DMS 273 (cell line): ENCODE data around the gene FGD5.

ENCODE experiments used
- DNase-seq: peaks from one replicate; lab custom pipeline; 2025; ENCODE audit not compliant: unreplicated experiment; lab: John Stamatoyannopoulos, UW

Gene FGD5

DNA sequence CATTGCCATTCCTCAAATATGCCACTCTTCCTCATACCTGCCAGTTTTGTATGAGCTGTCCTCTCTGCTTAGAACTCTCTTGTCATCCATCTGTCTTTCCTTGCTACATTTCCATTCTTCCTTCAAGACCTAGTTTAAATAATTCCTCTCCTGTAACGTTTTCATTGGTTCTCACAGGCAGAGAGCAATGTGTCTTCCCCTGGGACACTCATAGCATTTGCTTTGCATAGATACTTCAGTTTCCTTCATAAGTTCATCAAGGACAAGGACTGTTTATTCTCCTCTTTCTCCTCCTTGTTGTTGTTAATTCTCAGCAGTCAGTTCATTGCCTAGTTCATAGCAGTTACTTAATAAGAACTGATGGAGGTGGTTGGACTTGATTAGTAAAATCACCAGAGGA lies 139.2 kb downstream of the FGD5 start:
- DNase-seq: peak; percentile 2

DNA sequence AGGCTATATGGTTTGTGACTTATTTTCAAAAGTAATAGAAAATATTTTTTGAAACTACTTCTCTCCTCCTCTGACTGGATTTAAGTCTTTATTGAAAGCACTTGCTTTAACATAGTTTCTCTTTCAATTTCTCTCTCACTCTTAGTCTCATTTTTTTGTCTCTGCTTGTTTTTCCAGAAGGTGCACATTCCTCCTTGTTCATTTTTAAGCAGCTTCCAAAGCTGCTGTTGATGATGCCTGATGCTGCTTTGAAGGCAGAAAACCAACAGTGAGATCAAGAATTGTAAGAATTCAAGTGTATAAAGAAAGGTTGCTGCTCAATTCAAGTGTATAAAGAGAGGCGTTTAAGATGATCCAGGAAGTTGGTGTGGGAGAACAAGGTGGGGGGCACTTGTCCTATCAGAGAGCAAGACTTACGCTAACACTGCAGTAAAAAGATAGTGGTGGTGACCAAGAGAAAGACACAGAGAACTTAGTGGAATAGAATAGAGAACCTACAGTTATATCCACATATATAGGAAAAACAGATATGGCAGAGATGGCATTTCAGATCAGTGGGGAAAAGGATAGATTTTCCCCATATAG lies 140.7 kb downstream of the FGD5 start:
- DNase-seq: no peak

DNA sequence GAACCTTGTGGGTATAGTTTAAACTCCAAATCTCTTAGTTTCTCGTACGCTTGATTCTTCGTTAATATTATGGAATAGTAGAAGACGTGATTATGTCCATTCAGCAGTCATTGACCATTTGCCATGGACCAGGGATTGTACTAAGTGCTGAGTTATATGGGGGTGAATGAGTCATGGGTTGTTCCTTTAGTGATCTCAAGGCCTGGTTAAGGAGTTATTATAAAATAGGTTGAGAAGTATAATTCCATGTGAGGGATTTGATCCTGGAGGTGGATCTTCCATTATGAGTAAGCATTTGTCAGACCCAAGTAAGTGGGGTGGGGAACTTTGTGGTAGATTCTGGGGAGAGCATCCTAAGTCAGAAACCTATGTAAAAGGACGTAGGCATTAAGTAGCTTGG lies 144.0 kb downstream of the FGD5 start:
- DNase-seq: no peak

DNA sequence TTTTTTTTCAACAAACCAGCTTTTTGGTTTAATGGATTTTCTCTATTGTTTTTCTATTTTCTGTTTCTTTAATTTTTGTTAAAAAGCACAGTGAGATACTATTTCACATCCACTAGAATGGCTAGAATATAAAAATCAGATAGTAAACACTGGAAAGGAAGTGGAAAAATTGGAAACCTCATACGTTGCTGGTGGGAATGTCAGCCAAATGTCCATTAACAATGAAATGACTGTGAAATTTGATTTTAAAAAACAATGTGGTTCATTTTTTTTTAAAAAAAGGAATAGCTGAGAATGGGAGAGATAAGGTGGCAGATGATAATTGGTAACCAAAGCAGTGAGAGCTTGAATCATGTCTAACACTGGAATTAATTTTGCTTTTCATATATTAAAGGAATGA lies 148.5 kb downstream of the FGD5 start:
- no peak for DNase-seq

DNA sequence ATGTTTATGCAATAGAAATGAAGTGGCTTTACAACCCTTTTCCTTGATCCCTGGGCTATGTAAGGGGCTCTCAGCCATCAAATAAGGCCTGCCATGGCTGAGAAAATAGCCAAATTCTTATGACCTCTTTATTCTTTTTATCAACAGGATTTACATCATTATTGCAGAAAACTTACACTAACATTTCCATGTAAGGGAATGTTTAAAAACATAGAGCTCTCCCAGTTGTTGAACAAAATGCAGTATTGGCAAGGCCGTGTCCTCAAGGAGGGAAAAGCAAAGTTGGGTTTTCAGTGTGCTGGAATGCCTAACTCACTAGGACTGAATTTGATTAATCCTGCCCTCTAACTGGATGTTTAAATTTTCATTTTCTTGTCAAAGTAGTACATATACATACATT lies 150.9 kb downstream of the FGD5 start:
- DNase-seq: no peak

DNA sequence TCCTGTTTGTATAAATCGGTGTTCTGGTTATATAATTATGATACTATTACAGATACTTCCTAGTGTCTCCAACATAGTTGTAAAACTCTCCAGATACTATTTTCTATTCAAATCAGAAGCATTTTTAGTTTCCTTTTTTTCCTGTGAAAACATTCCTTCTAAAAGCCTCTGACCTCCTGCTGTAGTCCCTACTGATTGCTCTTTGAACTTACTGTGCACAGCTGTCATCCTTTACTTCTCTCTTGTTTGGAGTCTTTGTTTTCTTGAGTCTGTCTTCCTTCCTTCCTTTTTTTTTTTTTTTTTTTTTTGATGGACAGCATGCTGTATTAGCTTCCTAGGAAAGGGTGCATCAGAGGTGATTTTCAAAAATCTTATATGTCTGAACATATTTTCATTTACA lies 157.6 kb downstream of the FGD5 start:
- no peak for DNase-seq

DNA sequence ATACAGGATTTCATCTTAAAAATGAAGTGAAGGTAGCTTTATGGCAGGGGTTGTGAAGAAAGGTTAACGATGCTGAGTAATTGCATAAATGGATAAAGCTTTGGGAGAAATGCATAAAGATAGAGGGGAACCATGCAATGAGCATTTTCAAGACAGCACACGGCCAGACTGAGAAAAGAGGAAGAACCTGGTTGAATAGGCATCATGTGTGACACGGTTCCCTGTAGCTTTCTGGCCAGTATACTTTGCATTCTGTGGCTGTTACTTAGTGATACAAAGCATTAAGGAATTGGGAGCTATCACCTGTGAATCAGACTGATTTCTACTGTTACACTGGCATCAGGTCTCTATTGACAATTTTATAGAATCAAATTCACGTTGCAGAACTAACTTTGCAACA lies 161.9 kb downstream of the FGD5 start:
- no peak for DNase-seq
